Muscle of back (tissue), 11 donors: ENCODE results near the gene TCF25. TPM values are rescaled to one million over a fixed set of nuclear protein-coding genes. Genes with fewer than 3 reads are reported as not detected.
A peak's percentile ranks its signal among the peaks of the same experiment; 100 is the strongest.
"Not testable (repeated sequence)": the region's sequence is repeated elsewhere in the genome, so short reads cannot be mapped to it uniquely, and the experiment has no call there.

Source experiments
- DNase-seq, 3 donors: peaks; one replicate each; pipeline versions ENCODE4 v3.0.0 to v3.0.0-alpha.2; 2013
- polyA plus RNA-seq, 10 donors: library from polyadenylated mRNA; unstranded; fragments of 120-200 nt; gene quantifications; one replicate each; pipeline ENCODE4 v1.2.1, GENCODE V29; 2013; ENCODE audit not compliant: insufficient read length in 10 of 10

The TCF25 gene
- polyA plus RNA-seq, 10 donors = 83.4 to 121 (median 99.3) TPM

DNA sequence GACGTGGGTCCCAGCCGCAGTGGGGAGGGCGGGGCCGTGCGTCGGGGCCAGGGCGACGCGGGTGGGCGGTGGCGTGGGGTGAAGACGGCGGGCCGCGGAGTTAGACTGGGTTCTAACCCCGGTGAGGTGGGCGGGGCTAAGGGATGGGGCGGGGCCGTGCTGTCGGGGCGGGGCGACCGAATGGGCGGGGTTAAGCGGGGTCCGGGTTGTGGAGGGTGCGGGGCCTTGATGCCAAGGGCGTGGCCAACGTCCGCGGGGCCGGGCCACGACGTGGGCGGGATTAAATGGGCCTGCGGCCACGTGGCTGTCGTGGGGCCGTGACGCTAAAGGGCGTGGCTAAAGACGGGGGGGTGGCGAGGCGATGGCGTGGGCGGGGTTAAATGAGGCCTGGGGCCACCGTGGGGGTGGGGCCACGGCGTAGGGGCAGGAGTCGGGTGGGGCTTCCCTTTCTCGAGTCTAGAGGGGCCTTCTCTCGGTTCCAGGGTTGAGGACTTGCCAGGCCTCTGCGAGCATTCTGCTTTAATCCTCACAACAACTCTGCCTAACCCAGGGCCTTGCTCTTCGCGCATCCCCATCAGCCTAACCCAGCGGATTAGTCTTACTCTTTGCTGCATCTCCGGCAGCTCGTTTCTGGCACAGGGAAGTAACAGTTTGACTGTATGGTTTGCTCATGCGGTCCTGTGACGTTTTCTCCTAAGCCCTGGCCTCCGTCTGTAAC lies 739 bp downstream of the TCF25 start:
- peak; percentile 95 to 98 (median 97) for DNase-seq

DNA sequence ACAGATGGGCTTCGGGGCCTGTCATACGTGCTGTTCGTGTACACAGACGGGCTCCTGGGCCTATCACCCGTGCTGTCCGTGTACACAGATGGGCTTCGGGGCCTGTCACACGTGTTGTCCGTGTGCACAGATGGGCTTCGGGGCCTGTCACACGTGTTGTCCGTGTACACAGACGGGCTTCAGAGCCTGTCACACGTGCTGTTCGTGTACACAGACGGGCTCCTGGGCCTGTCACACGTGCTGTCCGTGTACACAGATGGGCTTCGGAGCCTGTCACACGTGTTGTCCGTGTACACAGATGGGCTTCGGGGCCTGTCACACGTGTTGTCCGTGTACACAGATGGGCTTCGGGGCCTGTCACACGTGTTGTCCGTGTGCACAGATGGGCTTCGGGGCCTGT lies 5.7 kb downstream of the TCF25 start:
- not testable (repeated sequence) for DNase-seq

DNA sequence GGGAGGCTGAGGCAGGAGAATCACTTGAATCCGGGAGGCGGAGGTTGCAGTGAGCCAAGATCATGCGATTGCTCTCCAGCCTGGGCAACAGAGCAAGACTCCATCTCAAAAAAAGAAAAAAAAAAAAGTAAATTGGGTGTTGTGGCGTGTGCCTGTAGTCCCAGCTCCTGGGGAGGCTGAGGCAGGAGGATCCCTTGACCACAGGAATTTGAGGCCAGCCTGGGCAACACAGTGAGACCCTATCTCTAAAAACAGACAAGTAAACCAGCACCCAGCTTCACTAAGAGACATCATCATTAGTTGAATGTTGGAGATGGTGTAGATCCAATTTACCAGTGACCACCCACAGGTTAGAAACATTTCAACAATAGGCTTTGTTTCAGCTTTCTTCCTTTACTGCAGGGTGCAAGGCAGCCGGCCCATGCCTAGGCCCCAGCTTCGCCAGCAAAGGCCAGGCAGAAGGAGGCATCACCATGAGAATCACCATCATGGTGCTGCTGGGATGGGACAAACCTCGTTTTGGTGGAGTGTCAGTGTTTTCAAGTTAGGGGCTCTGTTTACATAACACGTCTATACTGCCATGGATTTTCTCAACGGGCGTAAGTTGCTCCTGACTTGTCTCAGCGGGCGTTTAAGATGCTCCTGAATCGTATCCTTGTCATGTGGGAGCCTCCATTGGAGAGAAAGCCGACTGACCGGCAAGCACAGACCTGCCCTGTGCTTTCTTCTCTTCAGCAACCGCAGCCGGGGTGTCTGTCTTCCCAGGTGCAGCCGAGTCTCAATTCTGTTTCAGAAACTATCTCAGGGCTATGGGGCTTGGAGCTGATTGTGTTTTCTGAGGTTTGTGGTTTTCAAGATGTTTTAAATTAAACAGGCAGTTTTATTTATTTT lies 7.3 kb downstream of the TCF25 start:
- no peak for DNase-seq

DNA sequence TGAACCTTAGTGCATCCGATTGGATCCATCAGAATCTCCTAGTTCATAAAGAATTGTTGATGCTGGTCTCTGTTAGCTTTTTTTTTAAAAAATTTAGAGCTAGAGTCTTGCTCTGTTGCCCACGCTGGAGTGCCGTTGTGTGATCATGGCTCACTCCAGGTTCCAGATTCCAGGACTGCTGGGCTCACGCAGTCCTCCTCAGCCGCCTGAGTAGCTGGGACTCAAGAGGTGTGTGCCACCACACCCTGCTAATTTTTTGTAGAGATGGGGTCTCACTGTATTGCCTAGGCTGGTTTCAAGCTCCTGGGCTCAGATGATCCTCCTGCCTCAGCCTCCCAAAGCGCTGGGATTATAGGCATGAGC lies 8.0 kb downstream of the TCF25 start:
- no peak for DNase-seq

DNA sequence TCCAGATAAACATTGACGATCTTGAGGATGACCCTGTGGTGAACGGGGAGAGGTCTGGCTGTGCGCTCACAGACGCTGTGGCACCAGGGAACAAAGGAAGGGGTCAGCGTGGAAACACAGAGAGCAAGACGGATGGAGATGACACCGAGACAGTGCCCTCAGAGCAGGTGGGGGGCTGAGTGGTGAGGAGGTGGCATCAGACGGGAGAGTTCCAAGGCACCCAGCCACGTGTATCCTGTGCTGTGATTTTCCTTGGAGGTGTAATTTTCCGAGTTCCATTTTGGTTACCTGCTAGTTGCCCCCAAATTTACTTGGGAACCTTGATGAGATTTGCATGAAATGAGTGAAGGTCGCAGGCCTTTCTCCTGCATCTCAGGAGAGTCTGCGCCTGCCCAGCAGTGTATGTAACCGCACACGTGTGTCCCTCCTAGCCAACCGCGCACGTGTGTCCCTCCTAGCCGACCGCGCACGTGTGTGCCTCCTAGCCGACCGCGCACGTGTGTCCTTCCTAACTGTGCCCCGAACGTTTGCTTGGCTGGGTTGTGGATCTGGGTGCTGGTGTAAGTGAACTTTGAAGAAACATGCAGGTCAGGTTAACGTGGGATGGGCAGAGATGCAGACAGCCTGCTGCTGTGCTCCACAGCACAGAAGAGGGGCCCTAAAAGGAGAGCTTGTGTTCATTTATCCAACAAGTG lies 10.1 kb downstream of the TCF25 start:
- no peak for DNase-seq

DNA sequence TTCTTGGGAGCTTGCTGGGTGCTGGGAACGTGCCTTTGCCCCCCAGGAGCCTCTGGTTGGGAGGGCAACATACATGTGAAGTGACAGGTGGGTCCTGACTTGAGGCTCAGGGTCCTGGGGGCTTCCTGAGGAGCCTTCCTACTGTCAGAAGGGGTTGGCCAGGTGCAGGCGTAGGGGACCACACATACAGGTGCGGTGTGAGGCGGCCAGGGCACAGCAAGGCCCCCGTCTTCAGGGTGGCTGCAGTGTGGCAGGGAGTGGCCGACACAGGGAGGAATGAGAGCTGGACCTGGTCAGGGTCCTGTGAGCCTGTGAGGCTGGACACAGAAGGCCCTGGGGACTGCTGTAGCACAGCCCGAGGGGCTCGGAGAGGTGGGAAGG lies 10.6 kb downstream of the TCF25 start:
- DNase-seq = no peak

DNA sequence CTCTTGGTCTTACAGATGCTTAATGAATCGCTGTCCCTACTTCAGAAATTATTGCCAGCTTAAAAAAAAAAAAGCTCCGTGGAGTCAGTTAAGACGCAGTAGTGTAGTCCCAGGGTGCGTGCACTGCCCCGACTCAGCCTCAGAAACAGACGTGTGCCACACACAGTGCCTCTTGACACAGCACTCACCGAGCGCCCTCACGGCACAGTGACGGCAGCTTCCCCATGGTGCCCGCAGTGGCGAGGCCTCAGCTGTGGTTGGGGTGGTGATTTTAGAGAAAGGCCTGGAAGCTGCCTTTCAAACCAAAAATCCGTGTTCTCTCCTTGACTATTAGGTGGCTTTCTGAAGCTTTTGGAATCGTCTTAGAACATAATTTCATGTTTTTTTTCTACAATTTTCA lies 13.9 kb downstream of the TCF25 start:
- no peak for DNase-seq

DNA sequence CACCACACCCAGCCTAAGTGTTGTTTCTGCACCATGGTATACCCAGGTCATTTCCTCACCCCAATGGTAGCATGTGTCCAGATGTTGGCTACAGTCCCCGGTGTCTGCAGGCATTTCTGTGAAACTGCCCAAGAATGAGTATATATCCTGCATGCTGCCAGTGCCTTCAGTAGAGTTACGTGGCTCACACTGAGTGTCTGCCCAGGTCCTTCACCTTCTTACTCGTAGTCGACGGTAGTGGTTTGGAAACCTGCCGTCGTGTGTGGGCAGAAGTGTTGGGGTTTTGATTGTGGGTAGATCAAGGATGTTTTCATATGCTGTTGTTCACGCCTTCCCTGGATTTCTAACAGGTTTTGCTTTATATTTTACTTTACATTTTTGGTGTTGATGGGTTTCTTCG lies 16.8 kb downstream of the TCF25 start:
- no peak for DNase-seq

DNA sequence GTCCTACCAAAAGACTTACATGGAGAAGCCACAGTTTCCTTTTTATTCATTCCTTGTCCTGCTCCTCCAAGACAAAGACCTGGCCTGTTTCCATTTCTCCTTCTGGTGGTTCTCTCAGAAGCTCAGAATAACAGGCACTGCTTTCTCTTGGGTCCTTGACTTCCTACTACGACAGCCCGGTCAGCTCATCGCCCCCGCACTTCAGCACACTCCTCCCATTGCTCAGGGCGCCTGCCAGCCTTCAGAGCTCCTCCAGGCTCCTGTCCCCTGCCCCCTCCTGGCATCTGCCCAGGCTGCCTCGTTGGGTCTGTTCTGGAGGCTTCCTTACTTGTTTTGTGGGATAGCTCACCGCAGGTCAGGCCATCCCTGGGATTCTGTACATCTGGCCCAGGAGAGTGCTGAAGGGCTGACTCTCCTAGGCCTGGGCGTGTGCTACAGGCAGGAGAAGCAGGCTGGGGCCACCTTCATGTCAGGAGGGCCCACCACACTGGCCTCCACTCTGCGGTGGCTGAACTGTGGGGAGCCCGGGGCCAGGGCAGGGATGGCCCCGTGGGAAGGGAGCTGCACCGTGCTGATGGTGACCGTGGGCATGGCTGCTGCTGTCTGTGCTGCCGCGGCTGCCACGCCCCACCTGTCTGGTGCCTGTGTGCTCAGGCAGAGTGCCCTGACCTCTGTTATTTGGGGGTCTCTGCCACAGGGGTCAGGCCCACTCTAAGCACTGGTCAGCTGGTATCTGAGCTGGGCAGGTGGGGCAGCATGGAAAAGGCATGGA lies 17.7 kb downstream of the TCF25 start:
- no peak for DNase-seq

DNA sequence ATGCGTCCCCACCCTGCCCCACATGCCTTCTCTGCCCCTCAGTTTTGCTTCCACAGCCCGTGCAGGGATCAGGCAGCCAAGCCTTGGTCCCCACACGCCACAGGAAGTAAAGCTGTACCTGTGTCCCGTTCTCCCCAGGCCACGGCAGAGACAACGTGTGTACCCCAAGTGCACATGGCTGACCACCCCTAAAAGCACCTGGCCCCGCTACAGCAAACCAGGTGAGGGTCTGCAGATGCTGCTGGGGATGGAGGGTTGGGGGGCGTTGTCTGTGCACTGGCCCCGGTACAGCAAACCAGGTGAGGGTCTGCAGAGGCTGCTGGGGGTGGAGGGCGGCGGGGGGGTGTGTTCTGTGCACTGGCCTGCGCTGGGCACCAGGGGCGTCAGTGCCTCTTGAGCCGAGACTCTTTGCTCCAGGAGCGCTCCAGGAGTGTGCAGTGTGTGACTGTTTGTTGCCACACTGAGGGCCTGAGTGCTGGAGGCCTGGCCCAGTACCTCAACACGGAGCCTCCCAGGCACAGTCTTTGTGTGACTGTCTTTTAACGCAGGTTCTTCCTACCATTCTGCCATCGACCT lies 18.8 kb downstream of the TCF25 start:
- no peak for DNase-seq

DNA sequence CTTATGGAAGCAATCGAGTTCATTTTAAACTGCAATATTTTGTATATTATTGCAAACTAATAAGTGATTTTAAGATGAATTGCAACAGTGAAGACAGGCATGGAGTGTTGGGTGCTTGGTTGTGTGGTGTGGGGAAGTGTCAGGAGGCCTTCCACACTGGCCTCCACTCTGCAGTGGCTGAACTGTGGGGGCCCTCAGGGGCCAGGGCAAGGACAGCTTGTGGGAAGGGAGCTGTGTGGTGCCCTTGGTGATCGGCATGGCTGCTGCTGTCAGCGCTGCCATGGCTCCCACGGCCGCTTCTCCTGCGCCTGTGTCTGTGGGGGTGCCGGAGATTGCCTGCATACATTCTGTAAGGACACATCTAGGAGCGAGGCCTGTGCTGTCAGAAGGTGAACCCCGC lies 19.2 kb downstream of the TCF25 start:
- DNase-seq = no peak

DNA sequence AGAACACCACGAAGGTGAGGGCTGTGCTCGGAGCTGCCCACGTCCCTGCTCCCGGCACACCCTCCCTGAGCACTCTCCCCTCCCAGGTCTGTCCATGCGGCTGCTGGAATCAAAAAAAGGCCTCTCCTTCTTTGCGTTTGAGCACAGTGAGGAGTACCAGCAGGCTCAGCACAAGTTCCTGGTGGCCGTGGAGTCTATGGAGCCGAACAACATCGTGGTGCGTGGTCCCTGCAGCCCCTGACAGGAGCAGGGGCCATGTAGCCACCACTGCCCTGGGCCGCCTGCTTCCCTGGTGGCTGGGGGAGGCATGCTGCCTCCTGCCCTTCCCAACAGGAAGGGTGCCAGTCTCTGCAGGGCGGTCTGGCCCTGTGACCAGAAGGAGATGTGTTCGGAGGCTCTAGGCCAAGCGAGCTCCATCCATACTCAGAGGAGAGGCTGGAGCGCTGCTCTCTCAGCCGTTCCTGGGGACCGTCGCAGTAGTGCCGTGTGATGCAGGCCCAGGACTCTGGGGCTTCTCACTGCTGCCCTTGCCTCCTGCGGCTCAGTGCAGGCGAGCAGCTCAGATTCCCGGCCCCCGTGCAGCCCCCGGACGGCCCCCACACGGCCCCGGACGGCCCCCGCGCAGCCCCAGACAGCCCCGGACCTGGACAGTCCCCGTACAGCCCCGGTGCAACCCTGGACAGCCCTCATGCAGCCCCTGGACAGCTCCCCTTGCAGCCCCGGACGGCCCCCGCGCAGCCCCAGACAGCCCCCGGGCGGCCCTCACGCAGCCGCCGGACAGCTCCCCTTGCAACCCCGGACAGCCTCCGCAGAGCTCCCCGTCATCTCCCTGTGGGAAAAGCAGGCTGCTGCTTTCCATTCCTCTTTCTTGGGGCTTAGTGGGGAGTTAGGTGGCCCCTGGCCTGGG lies 20.5 kb downstream of the TCF25 start:
- no peak for DNase-seq

DNA sequence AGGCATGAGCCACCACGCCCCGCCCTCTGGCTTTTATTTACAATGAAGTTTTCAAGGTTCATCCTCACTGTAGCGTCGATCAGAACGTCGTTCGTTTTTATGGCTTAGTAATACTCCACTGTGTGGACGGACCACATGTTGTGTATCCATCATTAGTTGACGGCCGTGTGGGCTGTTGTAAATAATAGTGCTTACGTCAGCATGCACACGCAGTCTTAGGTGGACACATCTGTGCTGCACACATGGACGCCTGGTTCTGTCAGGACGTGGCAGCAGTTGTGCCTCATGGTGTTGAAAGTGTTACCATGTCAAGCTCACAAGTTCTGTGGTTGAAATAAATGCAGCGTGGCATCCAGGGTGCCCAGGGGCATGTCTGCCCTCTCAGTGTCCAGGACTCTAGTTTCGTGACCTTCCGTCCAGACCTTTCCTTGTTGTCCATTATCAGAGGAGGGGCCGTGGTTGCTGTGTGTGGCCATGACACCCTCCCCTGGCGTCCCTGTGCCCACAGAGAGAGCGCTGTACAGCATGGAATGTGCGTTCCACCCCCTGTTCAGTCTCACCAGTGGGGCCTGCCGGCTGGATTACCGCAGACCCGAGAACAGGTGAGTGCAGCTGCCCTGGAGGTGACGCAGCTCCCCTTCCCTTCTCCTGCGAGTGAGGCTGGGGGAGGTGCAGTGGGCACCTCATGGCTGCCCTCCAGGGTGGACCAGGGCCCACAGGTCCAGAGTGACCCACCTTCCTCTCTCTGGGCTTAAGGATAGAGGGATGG lies 22.3 kb downstream of the TCF25 start:
- no peak for DNase-seq

DNA sequence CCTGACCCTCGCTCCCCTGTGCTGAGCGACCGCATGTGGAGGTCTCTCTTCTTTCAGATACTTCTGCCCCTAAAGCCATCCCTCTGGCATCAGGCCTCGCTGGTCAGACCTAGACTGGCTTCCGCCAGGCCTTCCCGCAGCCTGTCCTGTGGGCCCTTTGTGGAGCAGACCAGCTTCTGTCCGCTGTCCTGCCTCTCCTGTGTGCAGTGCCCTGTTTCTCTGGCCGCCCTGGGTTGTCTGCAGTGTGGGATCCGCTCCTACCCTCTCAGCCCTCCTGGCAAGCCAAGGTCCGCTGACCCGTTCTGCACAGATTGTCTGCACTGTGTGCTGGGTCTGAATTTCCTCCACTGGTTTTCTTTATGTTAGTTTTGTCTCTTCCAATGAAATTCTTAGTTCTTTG lies 23.8 kb downstream of the TCF25 start:
- DNase-seq = no peak

DNA sequence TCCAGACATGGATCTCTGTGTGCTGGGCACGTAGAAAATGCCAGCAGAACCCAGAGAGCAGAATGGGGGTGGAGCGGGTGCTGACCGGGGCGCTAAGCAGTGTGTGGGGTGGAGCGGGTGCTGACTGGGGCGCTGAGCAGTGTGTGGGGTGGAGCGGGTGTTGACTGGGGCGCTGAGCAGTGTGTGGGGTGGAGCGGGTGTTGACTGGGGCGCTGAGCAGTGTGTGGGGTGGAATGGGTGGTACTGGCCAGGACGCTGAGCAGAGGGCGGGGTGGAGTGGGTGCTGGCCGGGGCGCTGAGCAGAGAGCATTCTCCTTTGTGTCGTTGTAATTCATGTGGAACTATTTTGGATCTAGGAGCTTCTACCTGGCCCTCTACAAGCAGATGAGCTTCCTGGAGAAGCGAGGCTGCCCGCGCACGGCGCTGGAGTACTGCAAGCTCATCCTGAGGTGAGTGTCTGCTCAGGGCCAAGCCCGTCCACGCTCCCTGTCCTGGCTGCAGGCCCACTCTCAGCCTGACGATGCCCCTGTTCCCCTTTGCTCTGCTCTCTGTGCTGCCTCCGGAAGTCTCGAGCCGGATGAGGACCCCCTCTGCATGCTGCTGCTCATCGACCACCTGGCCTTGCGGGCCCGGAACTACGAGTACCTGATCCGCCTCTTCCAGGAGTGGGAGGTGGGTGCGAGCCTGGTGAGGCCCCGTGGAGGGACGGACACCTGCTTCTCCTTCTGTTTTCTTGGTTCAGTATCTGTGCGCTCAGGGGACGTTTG lies 25.0 kb downstream of the TCF25 start:
- DNase-seq = no peak

DNA sequence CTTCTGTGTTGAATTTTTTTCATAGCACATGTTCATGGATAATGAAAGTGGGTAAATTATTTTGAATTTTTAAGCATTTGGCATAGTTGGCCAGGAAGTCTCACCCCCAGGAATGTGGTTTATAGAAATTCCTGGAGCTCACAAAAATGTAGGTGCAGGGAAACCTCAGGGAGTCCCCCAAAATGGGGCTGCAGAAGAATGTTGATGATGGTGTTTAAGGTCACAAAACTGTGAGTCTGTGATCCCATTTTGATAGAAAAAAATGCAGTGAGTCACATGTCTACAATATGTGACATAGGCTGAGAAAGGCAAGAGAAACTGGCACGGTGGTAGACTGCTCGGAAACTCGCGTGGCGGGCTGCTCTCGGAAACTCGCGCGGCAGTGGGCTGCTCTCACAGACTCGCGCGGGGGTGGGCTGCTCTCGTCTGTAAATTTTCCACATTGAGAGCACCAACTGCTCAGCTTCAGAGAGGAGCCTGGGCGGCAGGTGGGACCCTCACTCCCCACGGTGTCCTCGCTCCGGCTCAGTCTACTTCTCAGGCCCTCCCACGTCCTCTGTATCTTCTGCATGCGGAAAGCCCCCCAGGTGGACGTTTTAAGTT lies 26.6 kb downstream of the TCF25 start:
- DNase-seq = no peak

DNA sequence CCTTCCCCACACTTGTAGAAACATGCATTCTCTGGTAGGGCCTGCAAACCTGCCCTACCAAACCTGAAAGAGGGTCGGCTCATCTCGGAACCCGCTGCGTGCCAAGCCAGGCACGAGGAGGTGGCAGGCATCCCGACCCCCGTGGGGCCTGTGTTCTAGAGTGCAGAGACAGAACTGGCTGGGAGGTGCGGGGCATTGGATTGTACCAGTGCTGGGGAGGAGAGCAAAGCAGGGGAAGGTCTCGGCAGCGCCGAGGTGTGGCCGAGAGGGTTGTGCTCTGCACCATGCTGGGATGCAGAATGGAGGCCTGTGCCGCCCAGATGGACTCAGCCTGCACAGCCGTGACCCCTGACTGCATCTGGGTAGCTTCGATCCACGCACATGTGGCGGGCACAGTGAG lies 27.5 kb downstream of the TCF25 start:
- no peak for DNase-seq

DNA sequence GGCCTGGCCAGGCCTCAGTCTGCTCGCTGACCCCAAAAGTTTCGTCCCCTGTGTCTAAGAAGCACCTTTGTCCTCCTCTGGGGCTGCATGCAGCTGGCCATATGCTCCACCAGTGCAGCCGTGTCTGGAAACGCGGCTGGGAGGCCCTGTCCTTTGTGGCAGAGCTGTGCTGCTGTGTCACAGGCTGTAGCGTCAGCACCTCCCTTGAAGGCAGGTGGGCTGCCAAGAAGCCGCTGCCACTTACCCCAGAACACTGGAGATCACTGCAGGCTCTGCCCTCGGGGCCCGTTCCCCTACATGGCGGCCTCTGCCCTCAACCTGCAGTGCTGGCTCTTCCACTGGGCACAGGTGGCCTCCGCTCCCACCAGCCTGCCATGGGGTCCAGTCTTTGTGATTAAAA lies 29.6 kb downstream of the TCF25 start:
- DNase-seq = no peak
